ENCODE data around the gene SPARC.

DNA sequence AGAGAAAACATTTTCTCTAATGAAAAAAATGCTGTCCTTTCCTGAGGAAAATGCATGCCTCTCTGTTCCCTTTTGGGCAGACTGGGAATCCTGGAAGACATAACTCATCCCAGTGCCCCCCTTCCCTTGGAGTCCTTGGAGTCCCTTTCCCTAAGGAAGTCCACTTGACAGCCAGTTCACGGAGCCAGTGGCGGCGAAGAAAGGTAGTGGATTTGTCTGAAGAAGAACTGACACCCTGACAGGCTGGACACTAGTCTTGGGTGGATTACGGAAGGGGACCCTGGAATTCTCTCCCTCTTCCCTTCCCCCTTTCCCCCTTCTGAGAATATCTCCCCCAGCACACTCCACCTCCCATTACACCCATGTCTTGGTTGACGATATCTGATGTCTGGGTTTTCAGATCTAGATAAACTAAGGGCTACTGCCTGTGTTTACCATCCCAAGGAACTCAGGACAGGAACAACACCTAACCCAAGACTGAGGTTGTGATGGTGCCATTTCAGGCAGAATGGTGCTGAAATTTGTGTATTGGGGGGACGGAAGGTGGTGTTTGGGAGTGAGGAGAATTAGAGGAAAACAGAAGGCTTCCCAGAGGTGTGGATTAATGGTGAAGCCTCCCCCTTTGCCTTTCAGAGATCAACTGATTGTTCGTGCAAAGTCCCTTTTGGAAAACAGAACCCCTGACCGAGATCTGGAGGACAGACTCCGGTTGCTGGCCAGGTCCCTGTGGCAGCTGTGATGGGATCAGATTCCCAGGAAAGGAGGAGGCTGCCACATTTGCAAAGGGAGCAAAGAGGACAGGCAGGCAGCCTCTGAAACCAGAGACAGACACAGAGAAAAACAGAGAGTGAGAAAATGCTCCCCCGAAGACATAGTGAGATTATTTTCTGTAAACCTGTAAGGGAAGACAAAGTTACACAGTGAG lies 704 bp downstream of the SPARC start:
- TF ChIP-seq, protein P1, sequence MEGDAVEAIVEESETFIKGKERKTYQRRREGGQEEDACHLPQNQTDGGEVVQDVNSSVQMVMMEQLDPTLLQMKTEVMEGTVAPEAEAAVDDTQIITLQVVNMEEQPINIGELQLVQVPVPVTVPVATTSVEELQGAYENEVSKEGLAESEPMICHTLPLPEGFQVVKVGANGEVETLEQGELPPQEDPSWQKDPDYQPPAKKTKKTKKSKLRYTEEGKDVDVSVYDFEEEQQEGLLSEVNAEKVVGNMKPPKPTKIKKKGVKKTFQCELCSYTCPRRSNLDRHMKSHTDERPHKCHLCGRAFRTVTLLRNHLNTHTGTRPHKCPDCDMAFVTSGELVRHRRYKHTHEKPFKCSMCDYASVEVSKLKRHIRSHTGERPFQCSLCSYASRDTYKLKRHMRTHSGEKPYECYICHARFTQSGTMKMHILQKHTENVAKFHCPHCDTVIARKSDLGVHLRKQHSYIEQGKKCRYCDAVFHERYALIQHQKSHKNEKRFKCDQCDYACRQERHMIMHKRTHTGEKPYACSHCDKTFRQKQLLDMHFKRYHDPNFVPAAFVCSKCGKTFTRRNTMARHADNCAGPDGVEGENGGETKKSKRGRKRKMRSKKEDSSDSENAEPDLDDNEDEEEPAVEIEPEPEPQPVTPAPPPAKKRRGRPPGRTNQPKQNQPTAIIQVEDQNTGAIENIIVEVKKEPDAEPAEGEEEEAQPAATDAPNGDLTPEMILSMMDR (conservative IDR thresholded peaks at IDR 0.05; ENCODE audit: low read depth, low read length) = no peak
- TF ChIP-seq EZH2 (IDR thresholded peaks at IDR 0.05; ENCODE audit: borderline replicate concordance, low read depth, low read length, poor library complexity, severe bottlenecking) = no peak

Measured in A673 (cell line).